Measurements from ENCODE around the gene MYH11.
"Not testable (repeated sequence)": the region's sequence is repeated elsewhere in the genome, so short reads cannot be mapped to it uniquely, and the experiment has no call there.

The MYH11 gene

GRCh38 chr16:15876503-15876902 lies 19.7 kb upstream of the MYH11 start:
- DNase-seq (ENCODE audit: low read depth): no peak

GRCh38 chr16:15874745-15875314 lies 18.0 kb upstream of the MYH11 start:
- no peak for DNase-seq (ENCODE audit: low read depth)

- DNase-seq (ENCODE audit: low read depth): no peak
Observed at GRCh38 chr16:15873737-15874136, 16.9 kb upstream of the MYH11 start.

- DNase-seq (ENCODE audit: low read depth): no peak
Observed at GRCh38 chr16:15873301-15873700, 16.5 kb upstream of the MYH11 start.

- DNase-seq (ENCODE audit: low read depth): no peak
Observed at GRCh38 chr16:15870011-15870410, 13.2 kb upstream of the MYH11 start.

- no peak for DNase-seq (ENCODE audit: low read depth)
Observed at GRCh38 chr16:15866451-15866850, 9.6 kb upstream of the MYH11 start.

GRCh38 chr16:15865742-15866141 lies 8.9 kb upstream of the MYH11 start:
- DNase-seq (ENCODE audit: low read depth): no peak

GRCh38 chr16:15864939-15865338 lies 8.1 kb upstream of the MYH11 start:
- no peak for DNase-seq (ENCODE audit: low read depth)

GRCh38 chr16:15861996-15862395 lies 5.2 kb upstream of the MYH11 start:
- DNase-seq (ENCODE audit: low read depth): no peak

GRCh38 chr16:15858921-15859668 lies 2.3 kb upstream of the MYH11 start:
- no peak for DNase-seq (ENCODE audit: low read depth)

GRCh38 chr16:15857724-15858560 lies 1.1 kb upstream of the MYH11 start:
- no peak for DNase-seq (ENCODE audit: low read depth)

- DNase-seq (ENCODE audit: low read depth): no peak
Observed at GRCh38 chr16:15856182-15856581, 646 bp downstream of the MYH11 start.

- DNase-seq (ENCODE audit: low read depth): no peak
Observed at GRCh38 chr16:15855704-15856003, 1.2 kb downstream of the MYH11 start.

- no peak for DNase-seq (ENCODE audit: low read depth)
Observed at GRCh38 chr16:15854906-15855703, 1.7 kb downstream of the MYH11 start.

GRCh38 chr16:15854061-15854460 lies 2.8 kb downstream of the MYH11 start:
- DNase-seq (ENCODE audit: low read depth): no peak

GRCh38 chr16:15853021-15853420 lies 3.8 kb downstream of the MYH11 start:
- no peak for DNase-seq (ENCODE audit: low read depth)

- not testable (repeated sequence) for DNase-seq (ENCODE audit: low read depth)
Observed at GRCh38 chr16:15850555-15850954, 6.3 kb downstream of the MYH11 start.

- DNase-seq (ENCODE audit: low read depth): no peak
Observed at GRCh38 chr16:15849209-15849981, 7.4 kb downstream of the MYH11 start.

GRCh38 chr16:15847611-15848175 lies 9.1 kb downstream of the MYH11 start:
- DNase-seq (ENCODE audit: low read depth): no peak

GRCh38 chr16:15846510-15846909 lies 10.3 kb downstream of the MYH11 start:
- no peak for DNase-seq (ENCODE audit: low read depth)

- no peak for DNase-seq (ENCODE audit: low read depth)
Observed at GRCh38 chr16:15843635-15844279, 13.1 kb downstream of the MYH11 start.
